ENCODE measurements around the gene MAGEC1.

DNA sequence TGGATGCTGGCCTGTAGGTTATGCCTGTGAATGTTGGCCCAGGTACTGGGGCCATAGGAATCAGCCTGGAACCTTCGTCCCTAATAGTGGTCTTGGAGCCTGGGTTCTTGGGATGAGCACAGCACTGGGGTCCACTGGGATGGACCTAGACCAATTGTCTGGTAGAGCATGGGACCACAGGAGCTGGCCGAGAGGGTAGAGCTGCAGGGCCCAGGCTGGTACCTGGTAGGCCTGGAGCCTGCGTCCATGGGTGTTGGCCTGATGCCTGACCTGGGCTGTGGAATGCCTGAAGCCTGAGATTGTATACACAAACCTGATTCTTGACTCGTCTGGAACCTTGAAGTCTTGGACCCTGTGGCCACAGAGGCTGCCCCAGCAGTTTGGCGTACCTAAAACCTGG lies 48.9 kb downstream of the MAGEC1 start:
- TF ChIP-seq, protein P1, sequence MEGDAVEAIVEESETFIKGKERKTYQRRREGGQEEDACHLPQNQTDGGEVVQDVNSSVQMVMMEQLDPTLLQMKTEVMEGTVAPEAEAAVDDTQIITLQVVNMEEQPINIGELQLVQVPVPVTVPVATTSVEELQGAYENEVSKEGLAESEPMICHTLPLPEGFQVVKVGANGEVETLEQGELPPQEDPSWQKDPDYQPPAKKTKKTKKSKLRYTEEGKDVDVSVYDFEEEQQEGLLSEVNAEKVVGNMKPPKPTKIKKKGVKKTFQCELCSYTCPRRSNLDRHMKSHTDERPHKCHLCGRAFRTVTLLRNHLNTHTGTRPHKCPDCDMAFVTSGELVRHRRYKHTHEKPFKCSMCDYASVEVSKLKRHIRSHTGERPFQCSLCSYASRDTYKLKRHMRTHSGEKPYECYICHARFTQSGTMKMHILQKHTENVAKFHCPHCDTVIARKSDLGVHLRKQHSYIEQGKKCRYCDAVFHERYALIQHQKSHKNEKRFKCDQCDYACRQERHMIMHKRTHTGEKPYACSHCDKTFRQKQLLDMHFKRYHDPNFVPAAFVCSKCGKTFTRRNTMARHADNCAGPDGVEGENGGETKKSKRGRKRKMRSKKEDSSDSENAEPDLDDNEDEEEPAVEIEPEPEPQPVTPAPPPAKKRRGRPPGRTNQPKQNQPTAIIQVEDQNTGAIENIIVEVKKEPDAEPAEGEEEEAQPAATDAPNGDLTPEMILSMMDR (conservative IDR thresholded peaks at IDR 0.05; ENCODE audit: low read depth, low read length) = no peak
- no peak for TF ChIP-seq EZH2 (IDR thresholded peaks at IDR 0.05; ENCODE audit: borderline replicate concordance, low read depth, low read length, poor library complexity, severe bottlenecking)

All from A673 (cell line).